Small intestine (tissue), 7 donors: ENCODE results near the gene ARHGEF3. TPM values are rescaled to one million over a fixed set of nuclear protein-coding genes. Genes with fewer than 3 reads are reported as not detected.
"Not testable (repeated sequence)": the region's sequence is repeated elsewhere in the genome, so short reads cannot be mapped to it uniquely, and the experiment has no call there.

Source experiments
- DNase-seq, 2 donors: peaks; one replicate each; pipeline versions ENCODE4 v3.0.0 to v3.0.0-alpha.2; 2013
- FAIRE-seq: peaks from 2 replicates; lab custom pipeline; 2012; peaks lifted over from hg19 to GRCh38; lab: Jason Lieb, UNC
- H3K27ac ChIP-seq, 3 donors: one replicate each; pipeline ENCODE4 v1.5.1; 2013; ENCODE audit warnings: low read length in 2 of 3, mild to moderate bottlenecking in 2 of 3, control low read depth in 1 of 3, inconsistent platforms in 1 of 3, low read depth in 1 of 3, moderate library complexity in 1 of 3
- H3K27me3 ChIP-seq, 3 donors: one replicate each; pipeline ENCODE4 v1.6.1; 2013; ENCODE audit warnings: low read length in 3 of 3, inconsistent platforms in 1 of 3; ENCODE audit not compliant: control insufficient read depth in 3 of 3, insufficient read depth in 3 of 3
- H3K36me3 ChIP-seq, 3 donors: one replicate each; pipeline ENCODE4 v1.6.1; 2013; ENCODE audit warnings: low read length in 3 of 3, inconsistent platforms in 1 of 3, low read depth in 1 of 3, mild to moderate bottlenecking in 1 of 3, moderate library complexity in 1 of 3; ENCODE audit not compliant: control insufficient read depth in 3 of 3, insufficient read depth in 2 of 3
- H3K4me1 ChIP-seq, 3 donors: one replicate each; pipeline ENCODE4 v1.6.1; 2013; ENCODE audit warnings: low read length in 2 of 3, inconsistent platforms in 1 of 3, low read depth in 1 of 3, mild to moderate bottlenecking in 1 of 3, moderate library complexity in 1 of 3; ENCODE audit not compliant: control insufficient read depth in 3 of 3, insufficient read depth in 2 of 3
- H3K4me3 ChIP-seq, 3 donors: one replicate each; pipeline ENCODE4 v1.5.1; 2013; ENCODE audit warnings: low read length in 3 of 3, control low read depth in 1 of 3, inconsistent platforms in 1 of 3, low read depth in 1 of 3, mild to moderate bottlenecking in 1 of 3, moderate library complexity in 1 of 3
- H3K9me3 ChIP-seq, 2 donors: one replicate each; pipeline ENCODE4 v1.6.1; 2013; ENCODE audit warnings: low read depth in 1 of 2, low read length in 1 of 2; ENCODE audit not compliant: control insufficient read depth in 2 of 2, insufficient read depth in 1 of 2
- WGBS, 3 donors: extraction: QIAGEN DNeasy Blood & Tissue Kit; methylation state at CpG; one replicate each; pipeline ENCODE4 v1.1.7; 2013; 5-methylcytosine and 5-hydroxymethylcytosine counted together
- polyA plus RNA-seq, 4 donors: library from polyadenylated mRNA; stranded (reverse) in 3 of 4; unstranded in 1 of 4; fragments of 200-250 nt in 3 of 4; fragments of 120-200 nt in 1 of 4; gene quantifications; one replicate each; pipeline versions ENCODE4 v1.2.1 to v1.2.3, GENCODE V29; 2013
- donor health status: healthy with polysubstance abuse.
- donor health status: control.
- donor health status: control.
- donor health status: Bipolar disorder and iron deficiency.
- donor health status: healthy.

ARHGEF3 gene
- polyA plus RNA-seq, 4 donors: 1.6 to 9.0 (median 4.6) TPM

GRCh38 chr3:56732109-56732508 lies 69.6 kb downstream of the ARHGEF3 start:
- DNase-seq: no peak
- no peak for FAIRE-seq

DNA sequence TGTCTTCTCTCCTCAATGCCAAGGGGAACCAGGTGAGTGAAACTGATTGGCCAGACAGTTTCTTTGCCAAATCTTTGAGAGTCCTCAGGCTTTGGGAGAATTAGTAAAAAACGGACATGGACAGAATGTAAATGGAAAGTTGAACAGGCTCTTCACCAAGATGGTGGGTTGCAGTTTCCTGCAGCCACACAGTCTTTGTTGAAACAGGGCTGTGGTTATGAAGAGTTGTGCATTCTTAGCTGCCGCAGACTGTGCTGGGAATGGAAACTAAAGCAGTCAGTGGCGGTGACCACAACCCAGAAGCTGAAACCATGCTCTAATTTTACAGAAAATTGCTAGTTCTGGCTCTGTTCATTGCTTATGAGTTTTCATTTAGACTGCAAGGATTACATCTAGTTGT lies 76.6 kb downstream of the ARHGEF3 start:
- H3K36me3 ChIP-seq: peaks cover 0 to 14% (median 6%) of the 10 kb centered on the region in 3 donors
- H3K4me3 ChIP-seq: no peak overlapping the region
- no peaks in the 10 kb centered on the region for H3K9me3 ChIP-seq
- peak overlapping the region in 2 of 3 donors; percentile 37 to 56 for H3K27ac ChIP-seq
- FAIRE-seq (no peak), DNase-seq (peak; percentile 4 to 61)
- 69 to 91% (median 73%) methylated on average over 3 of the region's 3 CpGs for WGBS, 3 donors
- peaks cover 0 to 2% (median 0%) of the 10 kb centered on the region in 3 donors for H3K4me1 ChIP-seq
- H3K27me3 ChIP-seq: no peaks in the 10 kb centered on the region

More at GRCh38 chr3:56732109-56732508, 69.6 kb downstream of the ARHGEF3 start:
- Histone ChIP-seq H3K27me3 (no peaks in the 10 kb centered on the region), H3K4me3 (no peak overlapping the region), H3K4me1 (no peaks in the 10 kb centered on the region), H3K27ac (peak overlapping the region in 1 of 3 donors; percentile 26), H3K36me3 (peaks cover 0 to 13% (median 9%) of the 10 kb centered on the region in 3 donors), H3K9me3 (no peaks in the 10 kb centered on the region)
- WGBS, 3 donors: 83 to 87% (median 83%) methylated on average over 8 of the region's 8 CpGs

DNA sequence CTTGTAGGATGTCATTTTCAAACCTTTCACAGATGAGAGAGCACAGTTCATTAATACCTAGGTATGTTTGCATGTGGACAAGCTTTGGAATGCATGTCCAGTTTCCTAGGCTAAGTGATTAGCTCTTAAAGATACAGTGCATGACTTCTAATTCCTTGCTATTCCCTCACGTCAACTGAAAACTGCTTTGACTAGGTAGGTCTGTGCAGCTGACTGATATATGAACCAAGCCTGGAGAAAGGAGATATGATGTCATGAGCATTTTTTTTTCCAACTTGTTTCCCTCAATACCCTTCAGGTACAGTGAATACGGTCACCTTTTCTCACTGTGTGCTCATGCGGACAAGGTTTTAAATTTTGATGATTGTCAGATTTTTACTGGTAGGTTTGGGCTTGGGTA lies 77.1 kb downstream of the ARHGEF3 start:
- no peaks in the 10 kb centered on the region for H3K9me3 ChIP-seq
- 69 to 90% (median 87%) methylated on average over 3 of the region's 3 CpGs for WGBS, 3 donors
- DNase-seq (no peak), FAIRE-seq (no peak)
- peaks cover 0 to 14% (median 5%) of the 10 kb centered on the region in 3 donors for H3K36me3 ChIP-seq
- no peaks in the 10 kb centered on the region for H3K27me3 ChIP-seq
- peaks cover 0 to 2% (median 0%) of the 10 kb centered on the region in 3 donors for H3K4me1 ChIP-seq
- peak overlapping the region in 2 of 3 donors; percentile 37 to 56 for H3K27ac ChIP-seq
- no peak overlapping the region for H3K4me3 ChIP-seq

DNA sequence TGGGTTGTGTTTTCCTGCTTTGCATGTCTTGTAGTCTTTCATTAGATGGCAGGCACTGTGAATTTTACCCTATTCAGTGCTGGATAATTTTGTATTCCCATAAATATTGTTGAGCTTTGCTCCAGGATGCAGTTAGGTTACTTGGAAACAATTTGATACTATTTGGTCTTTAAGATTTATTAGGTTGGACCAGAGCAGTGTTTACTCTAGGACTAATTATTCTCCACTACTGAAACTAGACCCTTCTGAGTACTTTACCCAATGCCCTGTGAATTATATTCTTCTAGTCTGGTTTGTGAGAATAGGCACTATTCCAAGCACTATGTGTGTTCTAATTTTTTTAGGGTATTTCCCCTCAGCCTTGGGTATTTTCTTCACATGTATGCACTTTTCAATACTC lies 80.9 kb downstream of the ARHGEF3 start:
- DNase-seq (no peak), FAIRE-seq (no peak)
- no peaks in the 10 kb centered on the region for H3K27me3 ChIP-seq
- peaks cover 0 to 2% (median 0%) of the 10 kb centered on the region in 3 donors for H3K4me1 ChIP-seq
- H3K36me3 ChIP-seq: peaks cover 0 to 3% (median 0%) of the 10 kb centered on the region in 3 donors
- no peak overlapping the region for H3K27ac ChIP-seq
- no peak overlapping the region for H3K4me3 ChIP-seq
- peaks cover 0 to 4% of the 10 kb centered on the region in 2 donors for H3K9me3 ChIP-seq

DNA sequence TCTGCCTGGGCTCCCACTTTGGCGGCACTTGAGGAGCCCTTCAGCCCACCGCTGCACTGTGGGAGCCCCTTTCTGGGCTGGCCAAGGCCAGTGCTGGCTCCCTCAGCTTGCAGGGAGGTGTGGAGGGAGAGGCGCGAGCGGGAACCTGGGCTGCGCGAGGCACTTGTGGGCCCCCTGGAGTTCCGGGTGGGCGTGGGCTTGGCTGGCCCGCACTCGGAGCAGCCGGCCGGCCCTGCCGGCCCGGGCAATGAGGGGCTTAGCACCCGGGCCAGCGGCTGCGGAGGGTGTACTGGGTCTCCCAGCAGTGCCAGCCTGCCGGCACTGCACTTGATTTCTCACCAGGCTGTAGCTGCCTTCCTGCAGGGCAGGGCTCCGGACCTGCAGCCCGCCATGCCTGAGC lies 82.9 kb downstream of the ARHGEF3 start:
- H3K27me3 ChIP-seq, H3K4me1 ChIP-seq, H3K36me3 ChIP-seq, H3K27ac ChIP-seq, FAIRE-seq, H3K9me3 ChIP-seq, H3K4me3 ChIP-seq, DNase-seq: not testable (repeated sequence)
- WGBS, 3 donors: 95 to 98% (median 96%) methylated on average over 19 to 21 of the region's 21 CpGs

GRCh38 chr3:56711344-56711743 lies 90.4 kb downstream of the ARHGEF3 start:
- H3K27me3 ChIP-seq: no peaks in the 10 kb centered on the region
- no peak for FAIRE-seq
- WGBS, 3 donors: 86 to 89% (median 89%) methylated on average over 2 of the region's 2 CpGs

DNA sequence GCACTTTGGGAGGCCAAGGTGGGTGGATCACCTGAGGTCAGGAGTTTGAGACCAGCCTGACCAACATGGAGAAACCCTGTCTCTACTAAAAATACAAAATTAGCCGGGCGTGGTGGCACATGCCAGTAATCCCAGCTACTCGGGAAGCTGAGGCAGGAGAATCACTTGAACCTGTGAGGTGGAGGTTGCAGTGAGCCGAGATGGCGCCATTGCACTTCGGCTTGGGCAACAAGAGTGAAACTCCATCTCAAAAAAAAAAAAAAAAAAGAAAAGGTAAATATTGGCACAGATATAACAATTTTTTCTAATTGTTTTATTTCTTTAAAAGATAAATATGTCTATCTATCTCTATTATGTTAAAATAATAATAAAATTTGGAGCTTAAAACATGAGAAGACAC lies 94.3 kb downstream of the ARHGEF3 start:
- H3K4me3 ChIP-seq, H3K27ac ChIP-seq, FAIRE-seq, H3K4me1 ChIP-seq, H3K9me3 ChIP-seq, H3K27me3 ChIP-seq, H3K36me3 ChIP-seq, DNase-seq: not testable (repeated sequence)
- WGBS, 3 donors: 77 to 90% (median 89%) methylated on average over 6 of the region's 6 CpGs

More at GRCh38 chr3:56711344-56711743, 90.4 kb downstream of the ARHGEF3 start:
- DNase-seq: no peak
- H3K4me3 ChIP-seq: no peak overlapping the region
- no peaks in the 10 kb centered on the region for H3K9me3 ChIP-seq
- H3K27ac ChIP-seq: no peak overlapping the region
- H3K36me3 ChIP-seq: no peaks in the 10 kb centered on the region
- no peaks in the 10 kb centered on the region for H3K4me1 ChIP-seq

DNA sequence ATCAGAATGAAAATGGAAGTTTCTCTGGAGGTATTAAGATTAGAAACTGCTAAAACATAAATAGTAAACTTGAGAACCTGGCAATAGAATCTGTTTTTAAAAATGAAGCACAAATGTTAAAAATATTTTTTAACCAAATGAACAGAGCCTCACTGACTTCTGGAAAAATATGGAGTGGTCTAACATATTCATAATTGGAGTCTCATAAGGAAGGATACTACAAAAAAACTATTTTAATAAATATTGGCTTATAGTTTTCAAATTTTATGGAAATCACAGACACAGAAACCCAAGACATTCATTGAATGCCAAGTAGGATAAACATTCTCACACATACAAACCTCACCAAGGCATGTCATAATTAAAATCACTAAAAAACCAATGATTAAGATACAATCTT lies 95.1 kb downstream of the ARHGEF3 start:
- Histone ChIP-seq H3K27ac (no peak overlapping the region), H3K4me1 (no peaks in the 10 kb centered on the region), H3K4me3 (no peak overlapping the region), H3K27me3 (no peaks in the 10 kb centered on the region), H3K9me3 (peaks cover 0 to 2% of the 10 kb centered on the region in 2 donors), H3K36me3 (no peaks in the 10 kb centered on the region)
- FAIRE-seq: no peak
- no peak for DNase-seq

DNA sequence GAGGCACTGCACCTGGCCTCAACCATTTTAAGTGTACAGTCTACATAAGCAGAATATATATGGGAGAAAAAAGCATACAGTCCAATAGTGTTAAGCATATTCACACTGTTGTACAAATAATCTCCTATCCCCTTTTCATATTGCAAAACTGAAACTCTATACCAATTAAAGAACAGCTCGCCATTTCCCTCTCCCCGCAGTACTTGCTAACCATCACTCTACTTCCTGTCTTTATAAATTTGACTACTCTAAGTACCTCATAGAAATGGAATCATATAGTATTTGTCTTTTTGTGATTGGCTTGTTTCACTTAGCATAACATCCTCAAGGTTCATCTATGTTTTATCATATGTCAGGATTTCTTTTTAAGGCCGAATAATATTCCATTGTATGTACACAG lies 97.0 kb downstream of the ARHGEF3 start:
- Histone ChIP-seq H3K9me3 (peaks cover 0 to 2% of the 10 kb centered on the region in 2 donors), H3K27ac (no peak overlapping the region), H3K4me3 (no peak overlapping the region), H3K36me3 (no peaks in the 10 kb centered on the region), H3K4me1 (no peaks in the 10 kb centered on the region), H3K27me3 (no peaks in the 10 kb centered on the region)
- DNase-seq (no peak), FAIRE-seq (no peak)
- 75 to 91% (median 83%) methylated on average over 3 of the region's 3 CpGs for WGBS, 3 donors
